AG09319 (cell line): ENCODE results near the gene ZC3H10.

Experiments used
- DNase-seq: peaks from one replicate; pipeline ENCODE4 v3.0.0-alpha.2; 2010; ENCODE audit warnings: low read depth; ENCODE audit errors: extremely low read depth
- CTCF ChIP-seq: IDR thresholded peaks from 2 replicates; pipeline ENCODE4 v1.5.1; 2011; ENCODE audit warnings: low read depth, mild to moderate bottlenecking, inconsistent platforms, low read length, moderate library complexity

The ZC3H10 gene

GRCh38 chr12:56158029-56158925 lies 40.2 kb downstream of the ZC3H10 start, which contains the start of gene MYL6:
TSS of gene MYL6 (plus strand) at chr12:56158359. CDS start at chr12:56158402, 43 bp downstream.
- DNase-seq: peak; percentile 97
- TF ChIP-seq CTCF: no peak

- DNase-seq: peak; percentile 76
- no peak for TF ChIP-seq CTCF
These were observed 40.9 kb downstream of the ZC3H10 start for GRCh38 chr12:56158926-56159461.

GRCh38 chr12:56159482-56160192 lies 41.6 kb downstream of the ZC3H10 start:
- no peak for TF ChIP-seq CTCF
- DNase-seq: no peak

GRCh38 chr12:56160193-56160763 lies 42.2 kb downstream of the ZC3H10 start:
- TF ChIP-seq CTCF: no peak
- no peak for DNase-seq

GRCh38 chr12:56160894-56161689 lies 43.0 kb downstream of the ZC3H10 start:
- no peak for DNase-seq
- TF ChIP-seq CTCF: no peak

- no peak for TF ChIP-seq CTCF
- no peak for DNase-seq
These were observed 43.8 kb downstream of the ZC3H10 start for GRCh38 chr12:56161690-56162351.
